ENCODE measurements around the gene PRKCB. TPM values are rescaled to one million over a fixed set of nuclear protein-coding genes. Genes with fewer than 3 reads are reported as not detected.

PRKCB gene
- total and polyA plus RNA-seq, 9 donors: 0.38 to 5.0 (median 1.2) TPM

- intact Hi-C loops (cut with DNase I): no loop called here
- TF ChIP-seq CTCF (IDR thresholded peaks at IDR 0.05): no peak
Measured at GRCh38 chr16:24166661-24167528, 331.1 kb downstream of the PRKCB start.

GRCh38 chr16:24168856-24169255 lies 333.1 kb downstream of the PRKCB start:
- DNase-seq: no peak
- H3K27me3 ChIP-seq: no peaks in the 10 kb centered on the region
- intact Hi-C loops (cut with DNase I): no loop called here
- no peak overlapping the region for H3K4me3 ChIP-seq
- no peaks in the 10 kb centered on the region for H3K36me3 ChIP-seq
- H3K27ac ChIP-seq: no peak overlapping the region
- 66 to 75% (median 72%) methylated on average over 3 of the region's 3 CpGs for WGBS, 3 donors
- no peaks in the 10 kb centered on the region for H3K9me3 ChIP-seq
- TF ChIP-seq CTCF (IDR thresholded peaks at IDR 0.05): no peak
- TF ChIP-seq POLR2A (IDR thresholded peaks at IDR 0.05): no peak
- no peak for TF ChIP-seq EP300 (IDR thresholded peaks at IDR 0.05)
- H3K4me1 ChIP-seq (ENCODE audit: insufficient read depth): no peaks in the 10 kb centered on the region

More at GRCh38 chr16:24166661-24167528, 331.1 kb downstream of the PRKCB start:
- no peak for DNase-seq
- Histone ChIP-seq H3K36me3 (no peaks in the 10 kb centered on the region), H3K9me3 (no peaks in the 10 kb centered on the region), H3K4me1 (ENCODE audit: insufficient read depth) (no peaks in the 10 kb centered on the region), H3K27ac (no peak overlapping the region), H3K4me3 (no peak overlapping the region), H3K27me3 (no peaks in the 10 kb centered on the region)
- WGBS, 3 donors: 64 to 73% (median 64%) methylated on average over 9 of the region's 9 CpGs

GRCh38 chr16:24170407-24170806 lies 334.6 kb downstream of the PRKCB start:
- TF ChIP-seq EP300 (IDR thresholded peaks at IDR 0.05): no peak
- no peak for TF ChIP-seq CTCF (IDR thresholded peaks at IDR 0.05)
- no peak for TF ChIP-seq POLR2A (IDR thresholded peaks at IDR 0.05)
- Histone ChIP-seq H3K27ac (no peak overlapping the region), H3K9me3 (no peaks in the 10 kb centered on the region), H3K4me3 (no peak overlapping the region), H3K27me3 (no peaks in the 10 kb centered on the region), H3K36me3 (no peaks in the 10 kb centered on the region), H3K4me1 (ENCODE audit: insufficient read depth) (no peaks in the 10 kb centered on the region)
- DNase-seq: no peak
- WGBS, 3 donors: 77 to 84% (median 81%) methylated on average over 5 of the region's 5 CpGs
- intact Hi-C loops (cut with DNase I): no loop called here

GRCh38 chr16:24174504-24174903 lies 338.7 kb downstream of the PRKCB start:
- WGBS, 3 donors: 88 to 92% (median 91%) methylated on average over 7 of the region's 7 CpGs
- DNase-seq: no peak
- Histone ChIP-seq H3K4me1 (ENCODE audit: insufficient read depth) (no peaks in the 10 kb centered on the region), H3K27me3 (no peaks in the 10 kb centered on the region), H3K36me3 (no peaks in the 10 kb centered on the region), H3K27ac (no peak overlapping the region), H3K4me3 (no peak overlapping the region), H3K9me3 (no peaks in the 10 kb centered on the region)
- no peak for TF ChIP-seq EP300 (IDR thresholded peaks at IDR 0.05)
- TF ChIP-seq CTCF (IDR thresholded peaks at IDR 0.05): no peak
- TF ChIP-seq POLR2A (IDR thresholded peaks at IDR 0.05): no peak
- intact Hi-C loops (cut with DNase I): no loop called here

Data from ovary (tissue), 9 donors.